GM19438 (cell line): Measurements from ENCODE around the gene KCNQ2.

Experiments
- ATAC-seq: cut with Tn5 transposase; IDR thresholded peaks from one replicate; pipeline ENCODE4 v1.9.1; 2021; ENCODE audit warnings: low read depth; ENCODE audit not compliant: unreplicated experiment

Gene KCNQ2

GRCh38 chr20:63422653-63423052 lies 49.8 kb downstream of the KCNQ2 start:
- no peak for ATAC-seq

DNA sequence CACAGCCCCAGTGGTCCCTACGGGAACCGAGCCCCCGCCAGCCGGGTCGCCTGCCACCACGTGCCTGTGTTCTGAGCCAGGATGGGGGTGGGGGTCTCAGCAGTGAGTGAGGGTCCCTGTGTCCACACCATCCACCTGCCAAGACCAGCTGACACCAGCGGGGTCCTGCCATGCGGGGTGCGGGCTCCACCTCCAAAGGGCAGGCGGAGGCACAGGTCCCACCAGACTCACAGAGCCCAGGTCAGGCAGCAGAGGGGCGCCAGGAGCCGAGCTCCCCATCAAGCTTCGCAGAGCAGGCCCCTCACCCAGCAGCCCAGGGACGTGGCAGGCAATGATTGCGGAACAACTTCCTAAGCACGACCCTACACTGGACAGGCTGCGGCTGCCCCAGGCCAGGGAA lies 50.5 kb downstream of the KCNQ2 start:
- ATAC-seq, result no peak

DNA sequence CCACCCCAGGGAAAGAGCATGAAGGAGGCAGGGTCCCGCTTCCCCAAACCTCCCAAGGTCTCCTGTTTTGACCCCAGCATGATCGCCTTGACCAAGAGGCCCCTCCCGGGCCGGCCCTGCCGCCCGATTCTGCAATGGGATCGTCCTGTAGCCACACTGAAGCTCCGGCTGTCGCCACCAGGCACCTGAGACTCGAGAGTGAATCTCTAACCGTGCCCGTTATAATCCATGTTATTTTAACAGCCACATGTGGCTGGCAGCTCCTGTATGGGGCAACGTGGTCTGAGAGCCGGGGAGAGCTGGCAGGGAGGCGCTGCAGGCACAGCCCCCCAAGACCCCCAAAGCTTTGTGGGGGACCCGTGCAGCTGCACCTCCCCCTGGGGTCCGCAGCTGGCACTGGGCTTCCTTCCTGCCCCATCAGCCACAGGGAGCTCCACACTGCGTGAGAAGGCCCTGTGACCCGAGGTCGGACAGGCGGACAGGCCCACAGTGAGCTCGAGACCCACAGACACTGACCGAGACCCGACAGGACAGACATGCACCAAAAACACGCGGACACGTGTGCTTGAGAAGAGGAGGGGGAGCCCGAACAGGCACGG lies 51.3 kb downstream of the KCNQ2 start:
- ATAC-seq, result no peak

DNA sequence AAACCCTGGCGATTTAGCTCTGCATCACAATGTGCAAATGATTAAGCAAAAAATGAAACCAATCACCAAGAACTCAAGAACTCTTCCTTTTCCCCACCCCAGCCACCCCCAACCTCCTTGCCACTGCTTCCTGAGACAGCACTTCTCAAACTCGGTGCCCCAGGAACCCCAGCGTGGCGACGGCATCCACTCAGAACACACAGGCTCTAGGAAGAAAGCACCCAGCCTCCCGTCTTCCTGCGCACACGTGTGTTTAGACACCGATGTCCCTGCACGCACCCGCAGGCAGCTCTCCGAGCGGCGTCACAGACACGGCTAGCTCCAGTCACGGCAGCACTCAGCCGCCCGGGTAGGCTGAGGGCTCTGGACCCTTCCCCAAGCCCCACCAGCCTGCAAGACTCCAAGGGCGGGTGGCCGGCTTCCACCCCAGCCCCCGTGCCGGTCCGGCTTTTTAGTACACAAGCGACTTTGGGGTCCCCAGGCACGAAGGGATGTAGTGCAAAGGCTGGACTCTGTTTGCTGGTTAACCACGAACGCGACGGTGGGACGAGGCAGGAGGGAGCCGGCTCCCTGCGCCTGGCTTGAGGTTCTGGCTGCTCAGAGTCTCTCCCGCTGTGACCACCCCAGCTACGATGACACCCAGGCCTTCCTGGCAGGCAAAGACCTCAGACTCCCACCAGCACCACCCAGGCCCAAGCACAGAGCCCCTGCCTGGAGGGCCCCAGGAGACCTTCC lies 51.9 kb downstream of the KCNQ2 start:
- no peak for ATAC-seq

DNA sequence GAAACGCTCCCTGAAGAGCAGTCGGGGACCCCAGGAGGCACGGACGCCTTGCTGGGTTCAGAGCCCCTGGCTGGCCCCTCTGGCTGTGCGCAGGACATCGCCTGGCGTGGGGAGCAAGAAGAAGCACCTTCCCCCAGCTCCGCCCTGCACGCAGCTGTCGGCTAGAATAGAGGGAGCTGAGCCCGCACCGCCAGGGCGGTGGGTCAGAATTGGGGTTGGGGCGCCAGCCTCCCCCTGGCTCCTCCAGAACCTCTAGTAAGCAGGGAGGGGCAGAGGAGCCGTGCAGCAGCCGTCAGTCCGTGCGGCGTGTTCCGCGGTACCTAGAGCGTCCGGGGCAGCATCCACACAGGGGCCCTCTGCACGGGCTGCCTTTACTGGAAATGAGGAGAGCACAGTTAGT lies 53.2 kb downstream of the KCNQ2 start:
- no peak for ATAC-seq

- no peak for ATAC-seq
Measured at GRCh38 chr20:63418617-63419016, 53.8 kb downstream of the KCNQ2 start.

DNA sequence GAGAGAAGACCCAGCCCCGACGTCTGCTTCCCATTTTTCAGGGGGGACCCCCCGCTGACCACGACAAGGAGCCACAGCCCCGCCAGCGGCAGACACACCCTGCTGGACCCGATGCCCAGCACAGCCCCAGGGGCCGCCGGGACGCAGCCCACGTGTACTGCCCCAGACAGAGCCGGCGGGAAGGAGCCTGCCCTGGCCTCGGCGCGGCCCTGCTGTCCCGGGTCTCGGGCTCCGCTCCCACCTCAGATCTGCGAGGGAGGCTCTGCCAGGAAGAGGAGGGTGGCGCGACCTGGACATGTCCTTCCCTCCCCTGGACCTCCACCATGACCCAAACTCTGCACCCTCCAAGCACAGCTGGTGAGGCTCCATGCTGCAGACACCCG lies 54.7 kb downstream of the KCNQ2 start:
- no peak for ATAC-seq

DNA sequence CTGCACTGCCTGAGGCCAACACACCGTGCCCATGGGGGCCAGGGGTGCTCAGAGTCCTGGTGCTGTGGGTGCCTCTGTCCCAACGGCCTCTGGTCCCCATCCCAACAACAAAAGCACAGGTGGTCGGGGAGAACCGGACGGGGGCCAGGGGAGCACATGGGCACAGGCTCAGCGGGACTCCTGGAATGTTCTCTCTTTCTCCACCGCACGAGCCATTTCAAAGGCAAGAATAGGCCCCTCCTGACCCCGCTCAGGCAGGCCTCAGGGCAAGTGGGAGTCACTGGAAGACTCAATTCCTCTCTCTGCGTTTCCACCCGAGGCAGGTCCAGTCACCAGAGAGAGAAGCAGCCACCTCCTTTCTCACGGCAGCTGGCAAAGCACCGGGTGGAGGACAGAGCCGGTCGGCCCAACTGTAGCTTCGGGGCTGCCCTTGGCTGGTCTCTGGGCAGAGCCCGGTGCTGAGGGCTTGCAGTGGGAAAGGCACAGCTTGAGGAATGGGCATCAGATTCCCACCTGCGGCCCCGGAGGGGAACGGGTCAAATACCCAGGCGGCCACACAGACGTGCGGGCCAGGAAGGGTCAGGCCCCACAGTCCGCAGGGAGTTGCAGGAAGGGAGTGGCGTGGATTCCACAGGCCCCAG lies 55.2 kb downstream of the KCNQ2 start:
- ATAC-seq, result no peak

DNA sequence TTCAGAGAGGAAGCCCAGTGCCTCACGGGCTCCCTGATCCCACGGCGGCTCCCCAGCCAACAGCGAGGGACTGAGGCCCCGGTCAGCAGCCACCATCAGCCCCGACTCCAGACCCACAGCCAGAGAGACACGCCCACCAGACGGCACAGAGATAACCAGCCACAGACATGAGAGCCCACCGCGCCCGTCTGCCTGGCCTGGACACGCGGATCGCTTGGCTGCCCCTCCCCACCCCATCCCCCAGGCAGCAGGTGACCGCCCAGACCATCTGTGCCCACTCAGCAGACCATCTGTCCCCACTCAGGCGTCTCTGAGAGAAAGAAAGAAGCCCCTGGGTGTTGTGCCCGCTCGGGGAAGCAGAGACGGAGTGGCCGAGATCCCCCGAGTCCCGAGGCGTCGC lies 55.8 kb downstream of the KCNQ2 start:
- ATAC-seq, result no peak

GRCh38 chr20:63415647-63416391 lies 56.6 kb downstream of the KCNQ2 start:
- no peak for ATAC-seq

DNA sequence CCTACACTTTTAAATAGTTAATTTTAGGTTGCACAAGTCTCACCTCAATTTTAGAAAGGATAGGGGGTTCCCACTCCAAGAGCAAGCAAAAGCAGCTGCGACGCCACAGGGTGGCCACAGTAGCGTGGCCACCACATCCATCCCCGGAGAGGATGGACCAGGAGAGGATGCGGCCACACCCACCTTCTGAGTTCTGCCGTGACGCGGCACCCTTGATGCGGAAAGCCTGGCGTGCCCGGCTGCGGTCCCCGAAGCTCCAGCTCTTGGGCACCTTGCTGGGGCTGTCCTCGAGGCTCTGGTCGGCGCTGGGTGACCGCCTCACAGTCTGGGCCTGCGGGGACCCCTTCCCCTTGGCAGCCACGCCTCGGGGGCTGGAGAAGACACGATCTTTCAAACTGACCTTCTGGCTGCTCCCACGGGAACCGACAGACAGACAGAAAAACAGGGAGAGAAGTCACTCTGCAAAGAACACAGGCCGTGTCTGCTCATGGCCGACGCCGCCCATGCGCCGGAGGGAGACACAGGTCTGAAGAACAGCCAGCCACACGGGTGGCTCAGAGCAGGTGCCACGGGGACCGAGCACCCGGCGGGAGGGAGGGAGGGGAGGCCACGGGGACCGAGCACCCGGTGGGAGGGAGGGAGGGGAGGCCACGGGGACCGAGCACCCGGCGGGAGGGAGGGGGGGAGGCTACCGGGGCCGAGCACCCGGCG lies 57.6 kb downstream of the KCNQ2 start:
- ATAC-seq, result no peak

- ATAC-seq, result no peak
Measured at GRCh38 chr20:63413963-63414684, 58.3 kb downstream of the KCNQ2 start.

GRCh38 chr20:63413323-63413722 lies 59.1 kb downstream of the KCNQ2 start:
- ATAC-seq, result no peak

DNA sequence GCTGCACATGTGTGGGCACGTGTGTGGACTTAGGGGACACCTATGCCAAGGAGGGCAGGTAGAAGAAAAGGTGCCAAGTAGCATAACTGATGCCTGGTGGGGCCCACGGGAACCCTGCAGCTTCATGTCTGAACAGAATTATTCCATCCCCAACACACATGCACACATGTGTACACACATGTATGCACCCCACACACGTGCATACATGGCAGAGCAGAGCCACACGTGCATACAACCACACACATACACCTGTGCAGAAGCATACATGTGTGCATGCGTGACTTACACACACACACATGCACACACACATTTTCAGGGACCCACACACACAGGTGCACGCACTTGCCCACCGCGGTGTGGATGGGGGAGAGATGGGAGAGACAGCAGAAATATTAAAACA lies 59.6 kb downstream of the KCNQ2 start:
- ATAC-seq, result no peak

- ATAC-seq, result no peak
Measured at GRCh38 chr20:63411898-63412631, 60.4 kb downstream of the KCNQ2 start.

DNA sequence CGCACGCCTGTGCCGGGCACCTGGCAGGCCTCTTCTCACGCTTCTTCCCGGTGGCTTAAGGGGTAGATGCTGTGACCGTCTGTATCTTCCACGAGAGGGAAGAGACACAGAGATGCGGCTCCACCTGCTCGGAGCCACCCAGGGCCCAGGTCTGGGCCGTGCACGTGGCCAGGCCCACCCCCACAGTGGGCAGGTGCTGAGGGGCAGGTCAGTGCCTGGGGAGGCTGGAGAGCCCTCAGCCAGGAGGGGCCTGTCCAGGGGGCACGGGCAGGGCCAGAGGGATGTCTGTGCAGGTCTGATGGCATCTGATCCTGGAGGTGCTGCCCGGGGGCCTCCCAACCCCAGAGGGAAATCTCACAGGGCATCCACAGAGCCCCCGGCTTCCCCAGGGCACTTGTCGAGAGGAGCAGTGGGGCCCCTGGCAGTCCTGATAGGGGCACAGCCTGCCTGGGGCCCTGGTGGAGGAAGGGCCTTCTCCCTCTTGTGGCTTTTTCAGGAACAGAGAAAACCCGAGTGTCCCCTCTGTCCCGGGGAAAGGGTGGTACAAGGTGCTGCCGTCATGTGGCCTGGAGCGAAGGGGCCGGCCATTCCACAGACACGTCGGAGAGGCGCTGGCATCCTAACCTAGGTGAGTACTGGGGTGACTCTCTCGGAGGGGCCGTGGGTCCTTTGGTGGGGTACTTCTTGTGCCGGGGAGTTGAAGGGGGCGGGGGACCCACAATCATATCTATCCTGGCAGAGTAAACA lies 61.1 kb downstream of the KCNQ2 start:
- ATAC-seq, result no peak

DNA sequence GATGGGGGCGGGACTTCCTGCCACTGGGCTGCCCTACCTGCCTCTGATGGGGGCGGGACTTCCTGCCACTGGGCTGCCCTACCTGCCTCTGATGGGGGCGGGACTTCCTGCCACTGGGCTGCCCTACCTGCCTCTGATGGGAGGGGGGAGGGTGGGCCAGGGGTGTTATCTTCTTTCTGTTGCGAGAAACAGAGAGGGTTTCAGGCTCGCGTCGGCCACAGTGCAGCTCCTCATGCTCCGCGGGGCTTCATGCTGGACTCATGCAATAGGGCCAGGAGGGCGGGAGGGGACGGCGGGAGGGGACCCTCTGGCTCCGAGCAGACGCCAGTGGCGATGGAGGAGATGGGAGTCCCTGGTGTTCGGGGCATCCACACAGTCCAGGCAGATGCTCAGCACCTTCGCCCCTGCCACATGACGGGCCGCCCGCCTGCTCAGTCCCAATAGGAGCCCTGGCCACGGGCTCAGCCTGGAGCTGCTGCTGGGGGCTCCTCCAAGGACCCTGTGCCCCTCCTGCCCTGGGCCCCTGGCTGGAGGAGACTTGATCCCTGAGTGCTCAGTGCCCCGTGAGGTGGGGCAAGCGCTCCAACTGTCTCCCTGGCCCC lies 62.5 kb downstream of the KCNQ2 start:
- ATAC-seq, result no peak

DNA sequence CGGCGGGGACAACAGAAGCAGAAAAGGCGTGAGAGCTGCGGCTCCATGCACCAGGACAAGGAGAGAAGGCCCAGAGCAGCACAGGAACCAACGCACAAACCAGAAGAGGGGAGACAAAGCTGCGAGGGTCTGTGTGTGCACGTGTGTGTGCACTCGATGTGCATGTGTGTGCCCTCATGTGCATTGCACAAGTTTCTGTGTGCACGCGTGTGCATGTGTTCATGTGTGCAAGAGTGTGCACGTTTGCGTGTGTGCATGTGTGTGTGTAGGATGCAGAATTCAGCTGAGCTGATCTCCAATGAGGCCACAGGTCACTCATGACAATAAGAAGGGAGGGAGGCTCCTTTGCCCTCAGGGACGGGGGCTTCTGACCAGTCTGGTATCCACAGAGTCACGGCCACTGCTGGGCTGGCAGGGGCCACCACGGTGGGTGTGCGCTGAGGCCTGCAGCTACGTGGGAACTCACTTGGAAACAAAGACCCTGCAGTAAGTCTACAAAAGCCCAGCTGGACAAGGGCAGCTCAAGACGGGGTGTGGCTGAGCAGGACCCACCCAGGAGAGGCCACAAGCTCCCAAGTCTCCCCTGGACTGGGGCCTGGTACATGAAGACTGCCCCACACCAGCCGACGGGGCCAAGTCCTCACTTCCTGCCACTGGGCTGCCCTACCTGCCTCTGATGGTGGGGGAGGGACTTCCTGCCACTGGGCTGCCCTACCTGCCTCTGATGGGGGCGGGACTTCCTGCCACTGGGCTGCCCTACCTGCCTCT lies 63.2 kb downstream of the KCNQ2 start:
- no peak for ATAC-seq
